HG03571 (cell line): Measurements from ENCODE around the gene KBTBD3.

Experiments used
- ATAC-seq: cut with Tn5 transposase; IDR thresholded peaks from one replicate; pipeline ENCODE4 v1.9.1; 2021; ENCODE audit not compliant: unreplicated experiment

Gene KBTBD3, protein sequence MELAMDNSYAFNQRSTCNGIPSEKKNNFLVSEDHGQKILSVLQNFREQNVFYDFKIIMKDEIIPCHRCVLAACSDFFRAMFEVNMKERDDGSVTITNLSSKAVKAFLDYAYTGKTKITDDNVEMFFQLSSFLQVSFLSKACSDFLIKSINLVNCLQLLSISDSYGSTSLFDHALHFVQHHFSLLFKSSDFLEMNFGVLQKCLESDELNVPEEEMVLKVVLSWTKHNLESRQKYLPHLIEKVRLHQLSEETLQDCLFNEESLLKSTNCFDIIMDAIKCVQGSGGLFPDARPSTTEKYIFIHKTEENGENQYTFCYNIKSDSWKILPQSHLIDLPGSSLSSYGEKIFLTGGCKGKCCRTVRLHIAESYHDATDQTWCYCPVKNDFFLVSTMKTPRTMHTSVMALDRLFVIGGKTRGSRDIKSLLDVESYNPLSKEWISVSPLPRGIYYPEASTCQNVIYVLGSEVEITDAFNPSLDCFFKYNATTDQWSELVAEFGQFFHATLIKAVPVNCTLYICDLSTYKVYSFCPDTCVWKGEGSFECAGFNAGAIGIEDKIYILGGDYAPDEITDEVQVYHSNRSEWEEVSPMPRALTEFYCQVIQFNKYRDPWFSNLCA

DNA sequence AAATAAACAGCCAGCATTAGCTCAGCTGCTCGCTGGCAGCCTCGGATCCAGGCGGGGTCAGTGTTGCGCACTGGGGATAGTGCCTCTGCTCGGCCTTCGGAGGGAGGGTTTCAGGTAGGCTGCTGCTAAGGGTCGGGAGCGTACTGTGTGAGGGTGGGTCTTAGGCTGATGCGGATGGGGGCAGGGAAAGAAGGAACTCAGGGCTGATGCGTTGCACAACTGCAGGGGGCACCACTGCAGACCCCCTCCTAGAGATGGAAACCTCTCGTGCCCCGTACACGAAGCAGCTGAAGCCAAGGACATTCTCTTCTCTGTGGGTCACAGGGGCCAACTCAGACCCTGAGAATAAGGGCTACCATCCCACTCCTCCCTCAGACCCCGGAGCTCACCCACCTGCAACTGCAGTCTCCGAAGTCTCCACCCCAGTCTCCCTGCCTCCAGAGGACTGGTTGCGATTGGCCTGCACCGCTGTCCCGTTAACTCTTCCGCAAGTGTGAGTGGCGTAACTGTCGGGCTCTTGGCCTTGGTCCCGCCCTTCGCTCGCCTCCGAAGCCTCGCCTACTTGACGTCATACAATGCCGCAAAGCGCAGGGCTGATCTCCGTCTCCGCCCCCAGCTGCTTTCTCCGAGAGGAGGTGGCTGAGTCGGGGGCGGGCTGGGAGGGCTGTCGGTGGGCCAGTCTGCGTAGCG is at the start of gene KBTBD3:
Gene KBTBD3 (minus strand): TSS at position 429 of the 690 bp plus-strand sequence. CDS start 18,250 bp downstream, outside the sequence.
- peak; percentile 96 for ATAC-seq

DNA sequence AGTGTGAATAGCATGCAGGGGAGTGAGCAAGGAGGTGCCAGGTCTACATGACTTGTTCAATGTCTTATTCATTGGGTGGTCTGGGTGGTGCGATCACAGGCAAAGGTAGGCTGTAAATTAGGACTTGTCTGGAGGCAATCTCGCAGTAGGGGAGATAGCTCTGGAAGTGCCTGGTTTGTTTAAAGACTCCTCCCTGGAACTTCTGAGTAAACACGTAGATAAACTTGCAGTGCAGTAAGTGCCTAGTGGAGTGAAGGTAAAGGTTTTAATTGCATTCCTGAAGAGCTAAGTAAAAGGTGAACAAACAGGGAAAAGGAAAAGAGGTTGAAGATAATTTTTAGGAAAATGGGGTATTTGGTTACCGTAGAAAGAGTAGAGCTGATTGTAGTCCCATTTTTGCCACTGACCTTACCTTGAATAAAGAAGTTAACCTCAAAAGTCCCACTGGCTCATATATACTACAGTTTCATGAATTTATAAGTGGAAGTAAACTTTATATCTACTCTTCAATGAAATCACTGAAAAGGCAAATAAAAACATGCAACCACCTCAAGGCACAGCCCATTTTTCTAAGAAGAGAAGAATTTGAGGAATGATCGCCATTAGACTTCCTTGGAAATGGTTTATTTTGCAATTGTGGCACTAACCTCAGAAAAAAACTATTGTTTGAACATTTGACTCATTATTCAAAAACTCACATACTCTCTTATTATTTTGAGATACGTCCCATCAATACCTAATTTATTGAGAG is 44.6 kb upstream of the KBTBD3 start:
- ATAC-seq, result no peak

DNA sequence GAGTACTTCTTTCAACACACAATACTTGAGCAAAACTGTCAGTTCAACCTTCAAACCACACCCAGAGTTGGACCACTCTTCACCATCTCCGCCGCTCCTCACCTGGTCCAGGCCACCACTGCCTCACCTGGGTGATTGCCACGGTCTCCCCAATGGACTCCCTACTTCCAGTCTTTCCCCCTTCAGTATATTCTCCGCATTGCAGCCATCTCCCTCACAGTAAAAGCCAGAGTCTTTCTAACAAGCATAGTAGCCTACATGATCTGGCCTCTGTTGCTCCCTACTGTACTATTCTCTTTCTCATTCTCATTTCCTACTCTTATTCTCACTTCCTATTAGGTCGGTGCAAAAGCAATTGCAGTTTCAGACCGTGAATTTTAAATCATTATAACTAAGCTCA is 28.8 kb upstream of the KBTBD3 start:
- ATAC-seq, result no peak

DNA sequence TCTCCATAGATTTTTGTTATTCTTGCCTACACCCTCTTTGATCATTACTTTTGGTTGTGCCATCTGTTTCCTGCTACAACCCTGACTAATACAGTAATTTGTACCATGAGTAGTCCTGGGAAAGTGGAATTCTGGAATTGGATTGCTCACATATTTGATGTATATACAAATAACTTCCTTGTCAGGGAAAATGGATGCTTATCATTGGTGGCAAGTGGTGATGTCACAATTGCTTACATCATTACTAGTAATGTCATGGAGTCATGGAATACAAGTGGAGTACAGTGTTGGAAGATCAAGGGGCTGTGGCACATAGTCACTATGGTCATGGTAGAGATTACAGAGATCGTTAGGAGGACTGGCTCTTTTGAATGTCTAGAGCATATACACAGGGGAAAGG is 24.7 kb upstream of the KBTBD3 start:
- ATAC-seq, result no peak

DNA sequence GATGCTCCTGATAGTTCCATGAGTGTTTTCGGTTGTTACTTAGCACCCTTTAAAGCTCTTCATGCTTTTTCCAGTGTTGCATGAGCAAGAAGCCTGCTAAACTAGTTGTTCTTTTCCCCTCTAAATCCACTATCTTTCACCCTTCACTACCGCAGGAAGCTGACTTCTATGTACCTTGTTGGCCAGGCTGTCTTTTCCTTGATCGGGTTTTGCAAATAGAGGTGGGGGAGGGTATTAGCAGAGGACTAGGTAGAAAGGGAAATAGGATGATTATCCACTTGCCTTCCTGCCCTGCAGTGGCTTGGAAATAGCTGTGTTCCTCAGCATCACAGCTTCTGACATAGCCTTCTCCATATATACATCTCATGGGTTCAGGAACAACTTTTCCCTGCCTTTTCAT is 24.2 kb upstream of the KBTBD3 start:
- ATAC-seq, result no peak

DNA sequence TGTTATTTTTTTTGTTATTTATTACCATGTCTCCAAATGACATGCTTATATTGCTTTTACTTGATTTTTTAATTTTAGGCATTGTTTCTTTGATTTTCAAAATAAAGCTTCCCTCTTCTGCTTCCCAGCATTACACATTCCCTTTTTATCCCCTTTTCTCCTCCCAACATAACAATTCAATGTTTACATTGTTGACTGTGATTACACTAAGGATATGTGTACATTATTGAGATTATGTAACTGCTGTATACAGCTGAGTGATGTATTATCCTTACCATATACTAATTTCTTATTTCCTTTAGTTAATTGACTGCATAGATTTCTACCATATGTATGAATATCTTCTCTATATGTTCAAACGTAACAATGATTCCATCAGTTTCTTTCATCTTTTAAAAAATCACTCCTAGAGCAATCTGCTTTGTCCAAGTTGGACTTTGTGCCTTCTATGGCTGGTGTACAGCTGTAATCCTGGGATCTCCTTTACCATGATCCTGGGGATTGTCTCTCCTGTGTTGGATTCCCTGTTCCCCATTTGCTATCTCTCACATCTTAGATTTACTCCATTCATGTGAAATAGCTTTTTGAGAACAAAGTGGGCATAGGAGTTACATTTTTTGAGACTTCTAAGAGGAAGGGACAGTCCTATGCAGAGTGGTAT is 21.9 kb upstream of the KBTBD3 start:
- no peak for ATAC-seq

DNA sequence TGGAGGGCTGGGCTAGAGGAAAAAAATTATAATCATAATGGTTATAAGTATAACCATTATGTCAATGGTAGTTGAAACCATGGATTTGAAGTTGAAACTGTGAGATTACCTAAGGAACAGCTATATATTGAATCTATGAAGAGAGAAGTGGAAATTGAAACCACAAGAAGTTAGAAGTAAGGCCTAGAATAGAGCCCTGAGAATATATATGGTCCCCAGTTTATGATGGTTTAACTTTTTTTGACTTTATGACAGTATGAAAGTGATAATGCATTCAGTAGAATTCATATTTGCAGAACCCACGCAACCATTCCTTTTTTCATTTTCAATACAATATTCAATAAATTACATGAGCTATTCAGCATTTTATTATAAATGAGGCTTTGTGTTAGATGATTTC is 15.3 kb upstream of the KBTBD3 start:
- ATAC-seq, result no peak

DNA sequence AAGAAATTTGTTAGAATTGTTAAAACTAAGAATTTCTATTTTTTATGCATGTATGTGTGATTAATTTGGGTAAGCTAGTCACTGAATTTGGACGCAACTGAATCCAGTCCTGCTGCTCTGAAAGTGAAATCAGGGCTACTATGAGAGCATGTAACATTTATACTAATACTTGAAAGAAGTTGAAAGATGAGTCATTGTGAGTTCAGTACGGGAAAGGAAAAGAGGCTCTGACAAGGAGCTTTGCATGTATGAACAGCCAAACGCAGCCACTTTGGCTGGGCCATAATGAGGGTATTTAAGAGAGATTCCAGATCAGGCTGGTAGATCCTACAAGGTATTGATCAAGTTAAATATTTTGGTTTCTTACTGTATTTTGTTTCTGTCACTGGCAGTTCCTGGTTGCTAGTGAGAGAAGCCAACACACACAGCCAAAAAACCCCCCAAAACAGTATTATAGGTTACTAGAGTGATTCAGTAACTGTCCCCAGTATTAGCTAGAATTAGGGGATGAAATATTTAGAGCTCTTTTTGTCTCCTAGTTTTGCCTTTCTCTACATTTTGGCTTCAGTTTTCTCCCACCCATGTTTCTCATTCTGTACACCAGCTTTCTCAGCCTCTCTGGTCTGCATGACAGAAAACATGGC is 14.5 kb upstream of the KBTBD3 start:
- ATAC-seq, result peak; percentile 97

DNA sequence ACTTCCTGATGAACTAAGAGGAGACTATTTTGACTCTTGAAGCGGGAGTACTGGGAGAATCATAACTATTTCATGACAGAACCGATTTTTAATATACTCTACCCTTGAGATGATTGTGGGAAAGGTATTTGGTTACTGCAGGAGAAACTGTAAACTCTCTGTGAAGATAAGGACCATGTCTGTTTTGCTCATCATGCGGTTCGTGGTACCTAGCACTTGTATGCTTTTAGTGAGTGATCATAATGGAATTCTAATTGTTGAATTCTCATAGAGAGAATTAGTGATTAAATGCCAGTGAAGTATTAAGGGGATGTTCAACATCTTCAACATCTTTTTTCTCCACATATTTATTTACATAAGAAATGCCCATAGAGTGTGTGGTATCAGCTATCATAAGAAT is 11.7 kb upstream of the KBTBD3 start:
- no peak for ATAC-seq

DNA sequence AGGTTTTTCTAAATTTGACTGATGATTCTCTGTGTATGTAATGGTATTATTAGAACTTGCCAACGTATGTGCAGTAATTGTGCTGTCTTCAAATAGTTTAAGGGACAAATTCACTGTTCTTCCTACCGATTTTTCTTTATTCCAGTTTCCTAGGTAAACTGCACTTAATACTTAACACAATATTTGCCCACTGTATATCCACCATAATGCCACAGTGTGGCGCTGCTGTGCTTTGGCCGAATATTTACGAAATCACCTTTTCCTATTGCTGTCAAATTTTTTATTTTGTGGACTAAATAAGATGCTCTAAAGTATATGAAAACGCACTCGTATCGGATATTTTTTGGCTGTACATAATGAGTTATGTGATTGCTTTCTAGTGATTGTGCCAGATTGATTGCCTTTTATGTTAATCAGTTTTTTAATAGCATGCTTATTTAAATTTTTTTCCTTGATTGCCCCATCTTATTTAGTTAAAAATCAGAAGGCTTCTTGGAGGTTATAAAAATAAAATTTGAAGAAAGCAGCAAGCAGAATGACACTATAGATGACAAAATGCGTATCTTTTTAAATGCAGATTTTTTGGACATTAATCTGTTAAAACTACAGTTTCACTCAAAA is 10.8 kb upstream of the KBTBD3 start:
- ATAC-seq, result no peak

DNA sequence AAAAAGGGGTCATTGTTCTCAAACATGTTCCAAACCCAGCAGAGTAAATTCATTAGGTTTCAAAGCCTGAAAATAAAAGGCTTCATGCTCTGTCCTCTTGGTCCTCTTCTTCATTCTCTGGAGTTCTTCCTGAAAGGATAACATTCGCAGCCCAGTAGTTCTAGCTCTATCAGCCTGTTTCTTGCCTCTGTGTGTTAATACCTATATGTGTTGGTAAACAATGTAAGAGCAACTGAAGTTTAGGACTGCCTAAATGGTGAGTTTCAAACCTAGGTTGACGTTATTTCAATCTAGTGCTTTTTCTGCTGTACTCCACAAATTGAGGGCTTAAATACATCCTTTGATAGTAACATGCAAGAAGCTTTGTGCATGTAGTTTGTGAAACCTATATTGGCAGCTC is 9.7 kb upstream of the KBTBD3 start:
- ATAC-seq, result no peak

DNA sequence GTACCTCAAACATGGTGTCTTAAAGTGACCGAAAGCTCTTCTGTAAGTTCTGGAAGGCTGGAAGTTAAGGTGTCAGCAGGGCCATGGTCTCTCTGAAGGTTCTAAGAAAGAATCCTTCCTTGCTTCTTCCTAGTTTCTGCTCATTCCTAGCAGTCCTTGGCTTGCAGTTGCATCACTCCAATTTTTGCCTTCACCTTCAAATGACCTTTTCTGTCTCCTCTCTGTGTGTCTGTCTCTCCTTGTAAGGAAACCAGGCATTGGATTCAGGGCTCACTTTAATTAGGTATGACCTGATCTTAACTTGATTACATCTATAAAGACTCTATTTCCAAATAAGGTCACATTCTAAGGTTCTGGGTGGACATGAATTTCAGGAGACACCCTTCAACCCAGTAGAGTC is 9.0 kb upstream of the KBTBD3 start:
- ATAC-seq, result no peak

DNA sequence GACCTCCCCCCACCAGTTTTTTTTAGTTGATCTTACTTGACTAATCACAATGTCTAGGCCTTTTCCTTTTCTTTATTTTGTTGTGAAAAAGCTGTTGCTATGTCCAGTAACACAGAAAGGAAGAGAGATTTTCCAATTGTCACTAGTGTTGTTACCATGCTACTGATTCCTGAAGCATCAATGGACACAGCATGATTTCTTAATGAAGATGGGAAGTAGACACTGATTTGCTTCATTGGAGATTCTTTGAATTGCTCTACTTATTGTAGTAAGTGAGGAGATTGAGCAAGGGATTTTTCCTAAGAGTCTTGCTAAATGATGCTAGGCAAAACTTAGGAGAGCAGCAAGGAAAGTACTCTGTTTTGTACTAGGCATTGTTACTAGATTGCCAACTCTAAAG is 4.9 kb upstream of the KBTBD3 start:
- no peak for ATAC-seq

DNA sequence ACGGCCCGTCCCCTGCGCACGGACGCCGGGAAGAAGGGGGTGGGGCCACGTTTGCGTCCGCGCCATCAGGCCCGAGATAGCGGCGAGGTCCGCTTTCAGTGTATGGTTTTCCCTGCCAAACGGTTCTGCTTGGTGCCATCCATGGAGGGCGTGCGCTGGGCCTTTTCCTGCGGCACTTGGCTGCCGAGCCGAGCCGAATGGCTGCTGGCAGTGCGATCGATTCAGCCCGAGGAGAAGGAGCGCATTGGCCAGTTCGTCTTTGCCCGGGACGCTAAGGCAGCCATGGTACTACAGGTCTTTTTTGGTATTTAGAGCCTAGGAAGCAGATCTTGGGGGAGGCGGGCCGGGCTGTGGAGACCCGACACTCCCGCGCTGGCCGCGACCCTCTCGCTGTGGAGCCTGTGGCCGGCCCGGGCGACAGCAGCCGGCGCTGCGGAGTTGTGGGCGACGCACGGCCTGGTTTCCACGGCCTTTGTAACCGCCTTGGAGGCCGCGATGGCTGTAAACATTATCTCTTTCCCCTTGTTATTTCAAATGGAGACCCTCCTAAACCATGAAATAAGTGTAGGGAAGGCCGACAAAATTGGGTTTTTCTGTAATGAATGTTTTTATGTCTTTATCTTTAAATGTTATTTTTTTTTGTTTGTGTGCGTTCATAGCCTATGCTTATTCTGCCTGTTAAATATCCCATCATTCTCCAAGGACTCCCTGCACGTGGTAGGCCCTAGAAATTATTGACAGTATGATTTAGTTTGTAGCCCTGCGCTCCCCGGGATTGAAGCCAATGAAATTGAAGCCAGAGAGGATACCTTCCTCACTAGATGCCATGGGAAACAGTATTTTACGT is 685 bp upstream of the KBTBD3 start, which contains the start of gene AASDHPPT:
Gene AASDHPPT (plus strand): TSS at position 54 of the 847 bp plus-strand sequence. CDS start 49 bp downstream, at position 103.
- peak; percentile 16 for ATAC-seq

DNA sequence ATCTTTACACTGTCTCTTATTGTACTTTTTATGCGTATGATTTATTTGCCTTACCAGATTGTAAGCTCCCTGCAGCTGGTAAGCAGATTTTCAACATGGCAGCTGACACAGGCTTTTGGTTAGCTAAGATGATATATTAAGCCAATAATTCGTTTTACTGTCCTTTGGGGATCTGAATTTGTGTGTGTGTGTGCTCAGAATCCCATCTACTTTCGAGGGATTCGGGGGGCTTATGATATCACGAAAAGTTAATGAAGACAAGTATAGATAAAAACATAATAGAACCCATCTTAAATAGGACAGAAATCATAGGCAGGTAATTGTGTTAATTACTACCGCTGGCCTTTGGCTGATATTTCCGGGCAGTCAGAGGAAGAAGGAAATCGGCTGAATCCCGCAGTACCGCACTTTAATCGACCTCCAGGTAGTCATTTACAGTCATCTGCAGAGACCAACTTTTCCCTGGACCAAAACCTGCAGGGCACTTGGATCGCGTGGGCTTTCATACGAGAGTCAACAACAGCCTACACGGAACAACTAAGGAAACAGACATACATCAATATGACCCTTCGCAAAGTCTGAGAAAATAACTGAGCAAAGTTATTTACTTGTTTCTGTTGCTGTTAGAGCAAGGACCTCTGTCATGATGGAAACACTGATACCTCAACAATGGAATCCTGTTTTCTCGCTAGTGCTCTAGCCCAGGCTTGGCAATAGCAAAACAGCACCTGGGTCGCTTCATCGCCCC is 802 bp downstream of the KBTBD3 start:
- ATAC-seq, result no peak

DNA sequence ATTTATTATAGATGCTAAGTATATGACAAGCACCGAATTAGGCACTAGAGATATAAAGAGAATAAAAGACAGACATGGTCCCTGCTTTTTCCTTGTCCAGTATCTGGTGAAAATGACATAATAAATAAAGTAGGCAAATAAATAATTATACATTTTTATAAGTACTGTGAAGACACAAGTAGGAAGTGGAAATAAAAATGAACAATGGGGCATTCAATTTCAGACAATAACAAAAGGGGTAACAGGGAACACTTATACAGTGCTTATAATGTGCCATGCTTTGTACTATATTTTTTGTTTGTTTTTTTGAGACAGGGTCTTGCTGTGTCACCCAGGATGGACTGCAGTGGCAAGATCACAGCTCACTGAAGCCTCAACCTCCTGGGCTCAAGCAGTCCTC is 4.3 kb downstream of the KBTBD3 start:
- no peak for ATAC-seq

DNA sequence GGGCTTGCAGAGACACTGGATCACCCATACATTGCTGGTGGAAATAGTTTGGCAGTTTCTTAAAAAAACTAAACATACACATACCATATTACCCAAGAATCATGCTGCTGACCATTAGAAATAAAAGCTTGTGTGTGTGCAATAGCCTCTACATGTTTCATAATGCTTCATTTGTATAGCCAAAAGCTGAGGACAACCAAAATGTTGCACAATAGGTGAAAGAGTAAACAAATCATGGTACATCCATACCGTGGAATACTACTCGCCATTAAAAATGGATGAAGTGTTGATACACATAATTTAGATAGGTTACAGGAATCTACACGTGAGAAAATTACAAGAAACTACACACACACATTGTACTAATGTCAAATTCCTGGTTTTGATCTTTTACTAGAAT is 6.5 kb downstream of the KBTBD3 start:
- ATAC-seq, result no peak

DNA sequence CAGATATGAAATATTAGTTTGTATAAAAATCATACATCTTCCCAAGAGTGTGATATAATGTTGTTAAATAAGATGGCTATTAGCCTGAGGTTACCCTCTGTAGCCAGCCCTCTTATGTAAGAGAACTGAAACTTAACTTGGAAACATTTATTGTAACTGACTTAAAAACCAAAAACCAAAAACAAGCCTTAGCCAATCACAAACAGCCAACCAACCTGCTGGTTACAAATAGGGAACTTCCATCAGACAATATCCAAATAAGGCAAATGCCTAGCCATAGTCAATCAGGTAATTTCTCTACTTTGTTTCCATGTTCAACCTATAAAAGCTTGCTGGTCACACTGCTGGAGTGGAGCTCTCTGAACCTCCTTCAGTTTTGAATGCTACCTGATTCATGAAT is 14.1 kb downstream of the KBTBD3 start:
- ATAC-seq, result peak; percentile 68
